Lower leg skin (tissue), 3 donors: ENCODE measurements around the gene EHD2.
"Not testable (repeated sequence)": the region's sequence is repeated elsewhere in the genome, so short reads cannot be mapped to it uniquely, and the experiment has no call there.

Source experiments
- CTCF ChIP-seq, 3 donors: fragments of 450-650 bp; IDR thresholded peaks; one replicate each; pipeline ENCODE4 v1.5.1; 2016; ENCODE audit warnings: antibody characterized with exemption in 3 of 3, mild to moderate bottlenecking in 3 of 3, moderate library complexity in 2 of 3
- POLR2A ChIP-seq, 2 donors: fragments of 450-650 bp; IDR thresholded peaks; one replicate each; pipeline ENCODE4 v1.6.1; 2016 to 2017; ENCODE audit warnings: antibody characterized with exemption in 2 of 2, mild to moderate bottlenecking in 1 of 2, moderate library complexity in 1 of 2

- TF ChIP-seq POLR2A, CTCF (IDR thresholded peaks at IDR 0.05): not testable (repeated sequence)
Observed at GRCh38 chr19:47771291-47771690, 58.1 kb downstream of the EHD2 start.
